GM19452 (cell line): ENCODE results near the gene COBL.

Source experiments
- ATAC-seq: cut with Tn5 transposase; IDR thresholded peaks from one replicate; pipeline ENCODE4 v1.9.1; 2021; ENCODE audit not compliant: unreplicated experiment

Gene COBL

DNA sequence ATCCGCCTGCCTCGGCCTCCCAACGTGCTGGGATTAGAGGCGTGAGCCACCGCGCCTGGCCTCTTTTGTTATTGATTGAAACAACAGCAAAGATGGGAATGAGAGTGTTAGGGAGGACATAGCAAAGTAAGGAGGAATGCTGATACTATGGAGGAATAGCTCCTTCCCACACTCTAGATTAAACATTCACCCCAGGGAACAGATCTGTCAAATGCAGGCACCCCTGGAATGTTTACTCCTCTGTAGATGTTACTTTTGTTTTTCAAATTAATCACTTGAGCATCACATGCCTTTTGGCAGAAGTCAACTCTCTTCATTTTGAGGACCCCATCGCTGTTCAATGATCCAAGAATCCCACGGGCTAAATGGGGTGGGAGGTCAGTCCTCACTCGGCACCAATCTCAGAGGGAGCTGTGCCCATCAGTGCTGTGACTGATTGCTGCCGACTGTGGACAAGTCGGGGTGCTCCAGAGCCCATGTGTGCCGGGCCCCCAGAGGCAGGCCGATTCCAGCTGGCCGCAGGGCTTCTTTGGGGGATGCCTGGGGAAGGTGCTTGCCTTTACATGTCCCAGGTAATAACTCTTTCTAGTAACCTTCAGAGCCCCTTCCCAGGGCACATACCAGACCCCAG lies 10.2 kb upstream of the COBL start:
- no peak for ATAC-seq

DNA sequence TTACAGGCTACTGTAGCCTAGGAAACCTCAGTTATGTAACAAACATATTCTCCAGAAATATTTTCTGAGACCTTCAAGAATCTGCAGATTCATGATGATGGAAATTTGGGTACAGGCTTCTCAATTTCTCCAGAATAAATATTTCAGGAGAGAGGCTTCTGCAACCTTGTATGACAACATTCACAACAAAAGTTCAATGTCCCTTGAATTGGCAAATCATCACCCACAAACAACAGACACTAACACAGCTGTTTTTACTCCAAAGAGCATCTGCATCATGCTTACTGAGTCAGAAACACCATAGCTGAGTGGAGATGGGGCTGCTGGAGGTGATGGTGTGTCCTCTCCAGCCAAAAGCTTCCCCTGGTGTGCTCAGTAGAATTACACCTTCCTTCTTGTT lies 9.3 kb upstream of the COBL start:
- ATAC-seq, result no peak

DNA sequence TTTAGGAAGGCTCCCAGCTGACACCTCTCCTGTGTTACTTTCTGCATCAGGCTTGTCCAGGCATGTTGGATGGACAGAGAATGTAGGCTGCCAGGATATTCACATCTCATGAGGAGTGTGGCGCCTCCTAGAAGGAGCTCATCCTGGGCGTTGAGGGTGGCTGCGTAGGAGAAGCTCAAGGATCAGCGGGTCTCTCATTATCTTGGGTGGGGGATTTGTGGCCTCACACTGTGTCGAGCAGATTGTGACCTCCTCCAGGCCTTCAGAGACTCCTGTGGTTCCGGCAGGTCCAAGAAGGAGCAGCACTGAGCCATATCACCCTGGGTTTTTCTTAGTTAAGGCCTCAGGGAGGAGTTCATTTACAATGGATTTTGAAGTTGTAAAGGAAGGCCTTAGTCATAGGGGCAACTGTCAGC lies 8.7 kb upstream of the COBL start:
- ATAC-seq, result no peak

DNA sequence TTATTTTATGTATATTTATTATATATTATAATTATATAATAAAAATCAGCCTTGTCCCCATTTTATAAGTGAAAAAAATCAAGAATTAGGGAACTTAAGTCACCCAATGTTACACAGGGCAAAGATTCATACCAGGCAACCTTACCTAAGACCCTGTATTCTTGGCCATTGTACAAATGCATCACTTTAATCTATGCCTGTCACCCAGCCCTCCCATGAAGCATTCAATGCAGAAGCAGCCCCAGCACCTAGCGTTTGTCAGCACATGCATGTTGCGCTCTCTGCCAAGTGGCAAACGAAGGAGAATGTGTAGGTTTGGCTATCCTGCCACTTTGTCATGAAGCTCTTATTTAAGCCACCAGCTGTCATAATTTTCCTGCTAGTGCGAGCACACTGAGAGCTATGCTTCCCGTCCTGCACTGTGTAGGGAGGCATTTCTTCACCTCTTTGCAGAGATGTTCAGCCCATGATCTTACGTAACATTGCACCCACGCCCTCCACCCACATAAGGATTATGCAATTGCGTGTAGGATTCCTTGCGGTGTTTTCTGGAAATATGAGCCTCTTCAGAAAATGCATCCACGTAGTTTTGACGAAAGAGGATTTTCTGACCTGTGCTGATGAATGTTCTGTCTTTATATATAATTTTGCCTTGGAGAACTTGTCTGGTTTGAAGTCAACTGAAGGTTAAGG lies 7.7 kb upstream of the COBL start:
- ATAC-seq, result no peak

DNA sequence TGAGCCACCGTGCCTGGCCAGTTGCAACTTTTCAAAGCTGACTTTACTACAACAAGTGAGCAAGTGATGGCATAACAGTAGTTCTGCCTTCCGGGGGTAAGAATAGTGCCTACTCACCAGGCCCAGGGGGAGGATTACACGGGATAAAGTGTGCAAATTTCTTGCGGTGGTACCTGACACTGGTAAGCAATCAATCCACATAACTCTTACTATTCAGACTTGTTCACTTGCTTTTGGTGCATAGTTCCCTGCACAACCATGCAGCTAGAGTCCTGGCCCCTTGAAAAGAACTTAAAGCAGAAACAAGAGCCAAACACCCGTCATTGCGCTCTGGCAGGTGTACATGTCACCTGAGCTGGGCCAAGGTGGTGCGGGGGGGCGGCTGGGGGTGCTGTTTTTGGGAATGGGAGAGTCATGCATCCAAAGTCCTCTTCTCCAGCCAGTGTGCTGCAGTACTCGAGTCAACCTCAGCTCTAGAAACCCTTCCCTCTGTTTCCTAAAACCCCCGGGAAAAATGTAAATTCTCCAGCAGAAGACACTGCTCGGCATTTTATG lies 5.4 kb upstream of the COBL start:
- ATAC-seq, result no peak

DNA sequence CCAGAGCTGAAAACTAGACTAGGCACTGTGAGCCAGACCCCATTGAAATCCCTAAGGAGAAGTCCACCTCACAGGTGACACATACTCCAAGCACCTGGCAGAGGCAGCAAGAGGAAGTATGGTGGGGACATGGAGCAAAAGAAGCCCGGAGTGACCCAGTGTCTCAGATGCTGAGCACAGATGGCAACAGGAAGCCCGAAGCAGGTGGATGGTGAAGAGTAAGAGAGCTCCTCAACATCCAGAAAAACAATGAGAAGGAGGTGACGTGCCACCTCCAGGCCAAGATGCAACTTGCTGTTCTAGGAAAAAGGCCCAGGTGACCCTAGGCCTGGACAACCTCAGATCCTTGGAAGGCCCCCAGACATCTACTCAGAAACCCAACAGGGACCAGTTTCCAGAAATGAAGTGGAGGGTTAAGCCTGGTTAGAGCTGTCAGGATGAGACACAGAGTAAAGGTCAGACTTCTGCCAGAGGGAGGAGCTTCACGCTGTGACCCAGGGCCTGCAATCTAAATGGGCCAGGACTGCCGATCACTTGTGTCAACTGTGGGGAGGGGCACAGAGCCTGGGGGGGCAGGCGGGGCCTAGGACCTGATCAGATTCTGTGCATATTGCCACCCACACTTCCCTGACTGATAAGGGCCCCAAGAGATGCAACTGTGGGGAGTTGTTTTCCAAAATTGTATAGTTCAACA lies 2.4 kb upstream of the COBL start:
- no peak for ATAC-seq

DNA sequence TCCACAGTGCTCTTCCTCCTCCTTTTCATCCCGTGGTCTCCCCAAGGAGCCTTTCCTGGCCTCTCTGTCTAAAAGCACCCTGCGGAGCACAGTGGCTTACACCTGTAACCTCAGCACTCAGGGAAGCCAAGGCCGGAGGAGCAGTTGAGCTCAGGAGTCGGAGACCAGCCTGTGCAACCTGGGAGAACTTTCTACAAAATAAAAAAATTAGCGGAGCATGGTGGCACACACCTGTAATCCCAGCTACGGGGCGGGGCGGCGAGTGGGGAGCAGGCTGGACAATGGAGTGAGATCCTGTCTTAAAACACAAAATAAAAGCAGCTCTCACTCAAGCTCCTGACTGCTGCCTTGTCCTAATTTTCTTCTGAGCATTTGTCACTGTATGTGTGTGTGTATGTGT lies 1.4 kb upstream of the COBL start:
- no peak for ATAC-seq

DNA sequence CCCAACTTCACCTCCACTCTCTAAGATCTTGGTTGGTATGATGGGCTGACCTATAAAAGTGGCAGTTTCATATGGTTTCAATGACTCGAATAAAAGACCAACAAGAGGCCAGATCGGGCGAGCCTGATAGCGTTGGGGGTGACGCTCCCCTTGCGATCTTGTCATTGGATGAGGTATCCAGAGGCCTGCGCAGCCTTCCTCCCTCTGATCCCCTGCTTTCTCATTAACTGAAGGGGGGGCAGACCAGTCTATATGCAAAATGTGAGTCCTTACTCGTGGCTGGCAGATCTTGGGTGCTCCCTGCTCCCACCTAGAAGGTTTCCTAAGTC lies 937 bp upstream of the COBL start:
- ATAC-seq, result no peak

DNA sequence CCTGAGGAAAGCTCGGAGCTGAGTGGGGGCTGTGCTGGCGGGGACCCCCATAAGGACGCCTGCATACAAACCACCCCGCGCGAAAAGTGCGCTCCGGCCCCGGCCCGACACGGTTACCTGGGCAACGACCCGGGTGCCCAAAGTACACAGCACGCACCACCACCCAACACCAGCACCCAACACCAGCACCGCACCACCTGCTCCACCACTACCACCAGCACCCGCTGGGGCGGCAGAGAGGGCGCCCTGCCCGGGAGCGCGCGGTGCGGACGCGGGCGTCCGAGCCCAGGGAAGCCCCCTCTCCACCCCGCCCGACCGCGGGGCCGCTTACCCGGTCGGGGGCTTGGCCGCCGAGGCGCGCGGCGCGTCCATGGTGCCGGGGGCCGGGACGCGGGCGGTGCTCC lies 345 bp downstream of the COBL start:
- no peak for ATAC-seq

DNA sequence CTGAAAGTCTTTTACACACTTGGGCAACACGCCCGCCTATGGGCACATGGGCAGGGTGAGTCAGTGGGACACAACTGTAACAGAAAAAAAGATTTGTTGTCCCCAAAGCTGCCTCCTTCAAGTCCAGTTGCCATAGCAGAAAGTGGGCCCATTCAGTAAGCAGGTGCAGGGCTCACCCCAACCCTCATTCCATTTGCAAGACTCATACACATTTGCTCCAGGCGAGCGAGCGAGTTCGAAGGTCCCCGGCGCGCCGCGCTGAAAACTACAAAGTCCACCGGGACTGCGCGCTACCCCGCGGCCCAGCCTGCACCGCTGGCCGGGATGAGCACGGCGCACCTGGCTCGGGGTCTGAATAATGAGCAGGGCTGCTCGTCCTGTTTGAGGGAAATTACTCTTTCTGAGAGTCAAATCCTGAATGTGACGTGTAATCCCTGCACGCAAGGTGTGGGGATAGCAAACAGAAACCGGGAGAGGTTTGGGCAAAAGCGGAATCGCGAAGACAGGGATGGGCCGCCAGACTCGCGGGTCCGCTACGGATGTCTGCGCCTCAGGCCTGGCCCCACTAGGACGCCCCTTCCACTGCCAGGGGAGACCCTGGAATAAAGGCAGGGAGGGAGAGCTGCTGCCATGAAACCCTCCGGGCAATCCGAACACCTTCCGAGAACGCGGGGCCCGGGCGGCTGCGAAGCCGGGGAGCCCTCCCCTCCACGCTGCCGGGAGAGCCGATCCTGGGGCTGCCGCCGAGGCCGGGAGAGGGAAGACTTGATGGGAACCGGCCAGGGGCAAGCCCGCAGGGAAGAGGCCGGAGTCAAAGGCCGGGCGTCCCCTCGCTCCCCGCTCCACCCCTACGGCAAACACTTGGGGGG lies 982 bp downstream of the COBL start:
- no peak for ATAC-seq

DNA sequence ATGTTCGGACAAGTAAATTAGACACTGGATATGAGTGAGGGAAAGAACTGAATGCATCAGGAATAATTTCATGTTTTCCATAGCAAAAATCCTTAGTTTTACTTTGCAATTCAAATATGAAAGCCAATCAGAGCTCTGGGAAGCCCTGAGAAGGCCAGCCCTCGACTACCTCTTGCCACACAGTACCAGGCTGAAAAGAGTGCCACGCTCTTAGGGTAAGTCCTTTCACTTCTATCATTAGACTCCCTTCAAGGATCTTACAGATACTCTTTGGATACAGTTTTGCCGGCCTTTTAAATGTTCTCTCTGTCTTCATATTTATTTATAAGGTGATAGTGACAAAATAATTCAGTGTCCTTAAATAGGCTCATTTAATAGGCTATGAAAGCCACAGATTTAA lies 1.9 kb downstream of the COBL start:
- no peak for ATAC-seq

DNA sequence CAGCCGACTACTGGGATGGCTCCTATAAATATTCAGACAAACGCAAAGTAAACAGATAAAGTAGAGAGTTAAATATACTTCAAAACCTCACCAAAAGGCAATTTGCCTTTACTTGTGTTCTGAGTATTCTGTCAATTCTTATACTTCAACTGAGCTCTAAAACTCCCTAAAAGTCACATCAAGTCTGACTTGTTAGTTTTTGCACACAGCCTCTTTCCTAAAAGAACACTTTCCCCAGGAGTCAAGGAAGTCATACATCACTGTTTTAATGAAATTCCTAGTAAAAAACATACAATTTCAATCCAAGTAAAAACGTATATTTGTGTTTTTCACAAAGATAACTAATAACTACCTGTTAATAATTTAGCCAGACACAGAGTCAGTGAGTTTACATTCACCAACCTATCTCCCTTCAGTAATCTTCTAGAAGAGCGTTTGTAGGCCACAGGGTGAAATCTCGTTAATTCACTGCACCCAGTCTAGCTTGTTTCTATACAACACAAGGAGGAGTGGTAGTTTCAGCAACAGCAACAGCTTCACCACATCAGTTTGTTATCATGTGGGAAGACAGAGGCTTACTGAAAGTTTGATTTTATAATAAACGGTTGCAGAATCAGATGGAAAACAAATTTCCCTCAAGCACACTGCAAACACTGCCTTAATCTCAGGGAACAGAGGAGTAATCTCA lies 2.7 kb downstream of the COBL start:
- ATAC-seq, result no peak

DNA sequence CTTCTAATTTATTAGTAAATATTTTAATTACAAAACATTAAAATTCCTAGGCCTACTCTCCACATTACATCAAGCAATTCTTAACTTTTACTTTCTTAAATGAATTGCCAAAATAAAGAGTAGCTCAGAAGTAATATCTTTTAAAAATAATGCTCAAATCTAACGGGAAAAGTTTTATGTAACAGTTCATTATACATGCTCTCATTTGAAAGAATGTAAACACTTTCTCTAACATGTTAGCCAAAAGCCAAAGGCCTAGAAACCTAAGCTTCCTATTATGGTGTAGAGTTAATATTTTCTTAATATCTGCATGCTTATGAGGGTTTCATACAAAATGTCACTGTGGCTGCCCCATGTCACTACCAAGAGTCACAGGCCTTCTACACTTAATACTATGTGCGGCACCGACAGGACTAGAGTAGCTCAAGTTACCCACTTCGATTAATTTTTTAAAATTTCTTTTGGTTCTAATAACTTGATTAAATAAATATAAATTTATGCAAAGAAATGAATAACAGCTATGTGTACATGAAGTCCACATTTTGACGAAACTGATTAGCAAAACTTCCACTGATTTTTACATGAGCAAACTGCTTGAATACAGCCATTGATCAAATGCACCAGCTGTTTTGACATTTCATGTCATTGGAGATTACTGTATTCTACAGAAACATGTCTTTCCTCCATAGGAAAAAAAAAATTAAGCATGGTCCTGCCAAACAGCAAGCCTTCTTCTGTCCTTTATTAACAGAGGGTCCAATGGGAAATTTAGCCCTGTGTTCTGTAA lies 3.5 kb downstream of the COBL start:
- ATAC-seq, result no peak

DNA sequence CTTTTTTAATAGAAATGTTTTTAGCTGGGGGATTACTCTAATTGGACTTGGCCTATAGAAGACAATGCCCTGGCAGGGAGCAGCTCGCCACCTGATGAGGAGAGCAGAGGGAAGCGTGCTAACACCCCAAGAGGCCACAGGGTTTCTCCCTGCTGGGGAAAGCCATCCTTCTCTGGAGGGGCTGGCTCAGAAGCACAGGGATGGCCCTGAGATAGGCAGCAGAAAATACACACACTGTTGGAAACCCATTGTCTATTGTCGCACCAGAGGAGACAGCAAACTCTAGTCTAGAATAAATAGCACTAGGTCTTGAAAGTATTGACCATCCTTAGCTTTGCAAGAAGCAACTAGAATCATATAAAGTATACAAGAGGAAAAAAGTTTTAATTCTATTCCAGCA lies 5.4 kb downstream of the COBL start:
- ATAC-seq, result no peak

DNA sequence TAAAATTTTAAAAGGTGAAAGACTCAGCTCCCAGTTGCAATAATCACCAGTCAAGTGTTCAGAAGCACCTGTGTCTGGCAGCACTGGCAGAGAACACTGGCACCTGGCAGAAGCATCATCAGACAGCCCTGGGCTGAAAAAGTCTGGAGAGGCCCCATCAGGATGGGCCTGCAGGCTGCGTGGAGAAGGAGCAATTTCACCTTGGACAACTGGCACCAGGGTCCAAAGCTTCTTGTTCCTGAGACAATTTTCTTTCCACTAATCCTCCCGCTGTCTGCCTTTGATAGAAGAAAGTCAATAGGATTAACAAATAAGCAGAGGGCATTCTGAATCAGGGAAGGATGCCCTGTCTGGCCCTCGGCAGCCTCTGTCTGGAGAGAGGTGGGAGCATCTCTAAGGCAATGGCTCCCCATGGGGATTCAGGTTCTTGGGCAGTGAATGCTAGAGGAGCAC lies 6.5 kb downstream of the COBL start:
- ATAC-seq, result no peak

DNA sequence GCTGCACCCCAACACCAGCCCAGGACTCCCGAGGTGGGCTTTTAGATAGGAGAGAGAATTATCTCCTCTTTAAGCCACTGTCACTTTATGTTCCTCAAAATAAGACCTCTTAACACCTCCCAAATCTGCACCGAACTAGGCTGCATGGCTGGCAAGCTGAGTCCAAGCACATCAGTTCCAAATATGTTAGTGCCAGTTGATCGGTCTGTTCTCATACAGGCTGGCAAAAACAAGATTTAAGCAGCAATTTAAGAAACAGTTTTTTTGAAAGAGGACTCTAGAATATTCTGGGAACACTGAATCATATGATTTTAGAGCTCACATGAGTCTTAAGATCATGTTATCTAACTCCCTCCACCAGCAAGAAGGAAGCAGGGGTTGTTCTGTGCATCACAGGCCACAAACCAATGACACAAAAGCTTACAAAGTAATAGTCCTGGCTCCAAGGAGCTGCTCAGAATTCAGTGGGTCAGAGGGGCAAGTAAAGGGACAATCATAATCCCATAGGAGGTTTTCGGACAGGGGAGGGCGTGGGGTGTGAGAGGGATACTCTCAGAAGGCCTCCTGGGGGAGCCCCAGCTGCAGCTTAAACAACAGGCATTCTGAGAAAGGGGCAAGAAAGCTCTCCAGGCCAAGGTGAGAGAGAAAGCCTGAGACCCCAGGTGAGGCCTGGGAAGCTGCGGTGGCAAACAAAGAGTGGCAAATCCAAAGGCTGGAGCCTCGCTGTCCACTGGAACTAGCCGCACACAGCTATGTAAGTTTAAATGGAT lies 7.1 kb downstream of the COBL start:
- ATAC-seq, result no peak

DNA sequence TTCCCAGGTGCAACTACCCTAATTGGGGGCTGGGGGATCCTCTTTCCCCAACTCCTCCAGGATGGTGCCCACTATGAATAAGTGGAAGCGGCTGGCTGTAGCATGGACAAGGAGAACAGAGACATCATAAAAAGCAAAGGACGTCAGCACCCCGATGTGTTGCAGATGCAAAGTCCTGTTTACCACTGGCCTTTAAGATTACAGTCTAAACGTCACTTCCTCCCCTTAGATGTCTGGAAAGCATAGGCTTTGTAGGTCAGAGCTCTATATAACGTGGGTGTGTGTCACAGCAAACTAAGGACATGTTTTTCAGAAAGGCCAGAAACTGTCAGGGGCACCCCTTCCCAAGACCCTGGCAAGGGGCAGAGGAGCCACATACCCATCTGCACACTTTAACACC lies 7.9 kb downstream of the COBL start:
- no peak for ATAC-seq

DNA sequence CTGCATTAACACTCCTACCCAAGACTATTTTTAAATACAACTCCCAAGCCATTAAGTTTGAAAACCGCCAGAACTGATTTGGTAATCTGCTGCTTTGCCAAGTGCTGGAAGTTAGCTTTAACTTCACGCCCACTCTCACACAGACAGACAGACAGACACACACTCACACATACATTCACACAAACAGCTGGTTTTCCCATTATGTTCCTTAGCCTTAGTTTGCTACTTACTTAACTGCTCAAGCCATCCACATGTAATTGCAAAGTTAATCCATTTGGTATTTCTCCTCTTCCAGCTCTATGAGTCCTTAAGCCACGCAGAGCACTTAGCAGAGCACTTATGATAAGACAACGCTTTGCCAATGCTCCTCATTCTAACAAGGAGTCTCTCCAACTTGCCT lies 8.3 kb downstream of the COBL start:
- no peak for ATAC-seq

DNA sequence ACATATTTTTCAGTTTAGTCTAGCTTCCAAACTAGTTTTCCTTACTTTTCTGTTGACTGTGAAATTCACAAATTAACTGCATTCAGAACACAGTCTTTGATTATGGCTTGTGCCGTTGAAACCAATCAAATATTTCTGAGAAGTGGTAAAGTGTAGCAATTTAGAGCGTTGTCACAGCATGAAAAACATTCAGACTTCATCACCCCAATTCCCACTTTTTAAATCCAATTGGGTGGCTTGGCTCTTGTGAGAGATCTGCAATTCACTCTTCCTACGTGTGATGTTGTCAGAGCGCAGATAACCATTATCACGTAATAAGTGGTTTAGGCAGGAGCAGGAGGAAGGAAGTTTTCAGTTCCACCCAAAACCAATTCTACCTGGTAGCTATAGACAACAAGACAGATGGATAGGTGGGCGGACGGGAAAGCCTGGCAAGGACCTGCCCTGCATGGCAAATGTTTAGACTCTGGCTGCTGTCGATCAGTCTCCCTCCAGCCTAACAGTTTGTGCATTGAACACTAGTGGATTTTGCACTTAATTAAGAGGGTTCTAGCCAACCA lies 8.9 kb downstream of the COBL start:
- no peak for ATAC-seq
